Cardiac fibroblast (primary cell): Measurements from ENCODE around the gene PPM1H.

Experiments used
- DNase-seq, 2 donors: peaks; one replicate each; pipeline versions ENCODE4 v3.0.0 to v3.0.0-alpha.2; 2010; ENCODE audit warnings: low read depth in 2 of 2
- H3K4me3 ChIP-seq, 2 donors: replicated peaks in 1 of 2; 1 replicate in 1 of 2; 2 replicates in 1 of 2; pipeline ENCODE4 v1.5.1; 2011; ENCODE audit warnings: low read depth in 2 of 2, low read length in 2 of 2, mild to moderate bottlenecking in 2 of 2, moderate library complexity in 1 of 2
- CTCF ChIP-seq: IDR thresholded peaks from one replicate; pipeline ENCODE4 v1.5.1; 2011; ENCODE audit warnings: low read depth, mild to moderate bottlenecking, low read length, inconsistent platforms

PPM1H gene

GRCh38 chr12:62720661-62721330 lies 214.2 kb downstream of the PPM1H start:
- TF ChIP-seq CTCF, result no peak
- peak; percentile 67 to 73 for DNase-seq
- no peak overlapping the region for H3K4me3 ChIP-seq

- H3K4me3 ChIP-seq, result no peak overlapping the region
- TF ChIP-seq CTCF, result no peak
- DNase-seq, result no peak
These were observed 214.9 kb downstream of the PPM1H start for GRCh38 chr12:62720025-62720424.

GRCh38 chr12:62718762-62719426 lies 216.1 kb downstream of the PPM1H start:
- no peak for DNase-seq
- TF ChIP-seq CTCF, result no peak
- H3K4me3 ChIP-seq, result no peak overlapping the region

GRCh38 chr12:62717643-62718042 lies 217.3 kb downstream of the PPM1H start:
- TF ChIP-seq CTCF, result no peak
- no peak for DNase-seq
- no peak overlapping the region for H3K4me3 ChIP-seq

- DNase-seq, result no peak
- TF ChIP-seq CTCF, result no peak
- no peak overlapping the region for H3K4me3 ChIP-seq
These were observed 218.0 kb downstream of the PPM1H start for GRCh38 chr12:62716866-62717525.

- DNase-seq, result no peak
- no peak for TF ChIP-seq CTCF
- H3K4me3 ChIP-seq, result no peak overlapping the region
These were observed 218.9 kb downstream of the PPM1H start for GRCh38 chr12:62716037-62716436.
